Measurements from ENCODE around the gene TNFAIP8L1. TPM values are rescaled to one million over a fixed set of nuclear protein-coding genes. Genes with fewer than 3 reads are reported as not detected.

TNFAIP8L1 gene
- 1 to 10 TPM; 1.5 to 7.0 (median 2.1) TPM for total RNA-seq

GRCh38 chr19:4638828-4639530, at the start of gene TNFAIP8L1:
TNFAIP8L1 (plus strand) TSS chr19:4639516; CDS start chr19:4651870, 12,354 bp downstream.
- TF ChIP-seq CTCF (IDR thresholded peaks at IDR 0.05; ENCODE audit: low read depth), result no peak

GRCh38 chr19:4589579-4590410, 49.5 kb upstream of the TNFAIP8L1 start:
- TF ChIP-seq CTCF (IDR thresholded peaks at IDR 0.05; ENCODE audit: low read depth), result no peak

- TF ChIP-seq CTCF (IDR thresholded peaks at IDR 0.05; ENCODE audit: low read depth), result no peak
Observed at GRCh38 chr19:4590559-4590958, 48.8 kb upstream of the TNFAIP8L1 start.

- no peak for TF ChIP-seq CTCF (IDR thresholded peaks at IDR 0.05; ENCODE audit: low read depth)
Observed at GRCh38 chr19:4591320-4591719, 48.0 kb upstream of the TNFAIP8L1 start.

- no peak for TF ChIP-seq CTCF (IDR thresholded peaks at IDR 0.05; ENCODE audit: low read depth)
Observed at GRCh38 chr19:4592445-4592844, 46.9 kb upstream of the TNFAIP8L1 start.

- no peak for TF ChIP-seq CTCF (IDR thresholded peaks at IDR 0.05; ENCODE audit: low read depth)
Observed at GRCh38 chr19:4593409-4593851, 45.9 kb upstream of the TNFAIP8L1 start.

- no peak for TF ChIP-seq CTCF (IDR thresholded peaks at IDR 0.05; ENCODE audit: low read depth)
Observed at GRCh38 chr19:4594201-4594600, 45.1 kb upstream of the TNFAIP8L1 start.

Measured in subcutaneous adipose tissue (tissue), 4 donors.